Measurements from ENCODE around the gene TBX15.
"Not testable (repeated sequence)": the region's sequence is repeated elsewhere in the genome, so short reads cannot be mapped to it uniquely, and the experiment has no call there.

Gene TBX15

DNA sequence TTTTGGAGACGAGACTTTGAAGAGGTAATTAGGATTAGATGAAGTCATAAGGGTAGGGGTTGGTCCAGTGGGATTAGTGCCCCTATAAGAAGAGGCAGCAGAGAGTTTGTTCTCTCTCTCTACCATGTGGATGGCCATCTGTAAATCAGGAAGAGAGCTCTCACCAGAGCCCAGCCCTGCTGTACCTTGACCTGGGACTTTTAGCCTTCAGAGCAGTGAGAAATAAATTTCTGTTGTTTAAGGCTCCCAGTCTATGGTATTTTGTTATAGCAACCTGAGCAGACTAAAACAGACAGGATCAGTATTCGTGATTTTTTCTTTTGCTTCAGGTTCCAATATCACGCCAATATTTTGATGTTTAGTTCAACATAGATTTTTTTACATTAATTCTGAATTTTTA, 30.0 kb downstream of the TBX15 start:
- H3K4me1 ChIP-seq (ENCODE audit: low read depth, poor library complexity, severe bottlenecking), result peaks cover 6% of the 10 kb centered on the region
- H3K4me3 ChIP-seq (IDR thresholded peaks at IDR 0.05; ENCODE audit: insufficient read depth, low read depth, low read length), result no peak overlapping the region
- no peak overlapping the region for H3K27ac ChIP-seq
- H3K27me3 ChIP-seq (ENCODE audit: insufficient read depth, low read depth), result no peaks in the 10 kb centered on the region
- no peak overlapping the region for H3K9ac ChIP-seq
- H3K79me2 ChIP-seq (ENCODE audit: insufficient read depth, low read depth), result no peaks in the 10 kb centered on the region
- H2AFZ ChIP-seq (ENCODE audit: low read depth), result no peak overlapping the region
- no peaks in the 10 kb centered on the region for H4K20me1 ChIP-seq (ENCODE audit: insufficient read depth)
- no peak overlapping the region for H3K4me2 ChIP-seq
- TF ChIP-seq, protein P1, sequence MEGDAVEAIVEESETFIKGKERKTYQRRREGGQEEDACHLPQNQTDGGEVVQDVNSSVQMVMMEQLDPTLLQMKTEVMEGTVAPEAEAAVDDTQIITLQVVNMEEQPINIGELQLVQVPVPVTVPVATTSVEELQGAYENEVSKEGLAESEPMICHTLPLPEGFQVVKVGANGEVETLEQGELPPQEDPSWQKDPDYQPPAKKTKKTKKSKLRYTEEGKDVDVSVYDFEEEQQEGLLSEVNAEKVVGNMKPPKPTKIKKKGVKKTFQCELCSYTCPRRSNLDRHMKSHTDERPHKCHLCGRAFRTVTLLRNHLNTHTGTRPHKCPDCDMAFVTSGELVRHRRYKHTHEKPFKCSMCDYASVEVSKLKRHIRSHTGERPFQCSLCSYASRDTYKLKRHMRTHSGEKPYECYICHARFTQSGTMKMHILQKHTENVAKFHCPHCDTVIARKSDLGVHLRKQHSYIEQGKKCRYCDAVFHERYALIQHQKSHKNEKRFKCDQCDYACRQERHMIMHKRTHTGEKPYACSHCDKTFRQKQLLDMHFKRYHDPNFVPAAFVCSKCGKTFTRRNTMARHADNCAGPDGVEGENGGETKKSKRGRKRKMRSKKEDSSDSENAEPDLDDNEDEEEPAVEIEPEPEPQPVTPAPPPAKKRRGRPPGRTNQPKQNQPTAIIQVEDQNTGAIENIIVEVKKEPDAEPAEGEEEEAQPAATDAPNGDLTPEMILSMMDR (conservative IDR thresholded peaks at IDR 0.05; ENCODE audit: low read depth, low read length), result no peak
- no peaks in the 10 kb centered on the region for H3K36me3 ChIP-seq (ENCODE audit: insufficient read depth)

DNA sequence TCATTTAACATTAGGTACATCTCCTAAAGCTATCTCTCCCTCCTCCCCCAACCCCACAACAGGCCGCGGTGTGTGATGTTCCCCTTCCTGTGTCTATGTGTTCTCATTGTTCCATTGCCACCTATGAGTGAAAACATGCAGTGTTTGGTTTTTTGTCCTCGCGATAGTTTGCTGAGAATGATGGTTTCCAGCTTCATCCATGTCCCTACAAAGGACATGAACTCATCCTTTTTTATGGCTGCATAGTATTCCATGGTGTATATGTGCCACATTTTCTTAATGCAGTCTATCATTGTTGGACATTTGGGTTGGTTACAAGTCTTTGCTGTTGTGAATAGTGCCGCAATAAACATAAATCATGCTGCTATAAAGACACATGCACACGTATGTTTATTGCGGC, 30.6 kb downstream of the TBX15 start:
- H3K9ac ChIP-seq; H3K4me1 ChIP-seq (ENCODE audit: low read depth, poor library complexity, severe bottlenecking); H3K79me2 ChIP-seq (ENCODE audit: insufficient read depth, low read depth): not testable (repeated sequence)

DNA sequence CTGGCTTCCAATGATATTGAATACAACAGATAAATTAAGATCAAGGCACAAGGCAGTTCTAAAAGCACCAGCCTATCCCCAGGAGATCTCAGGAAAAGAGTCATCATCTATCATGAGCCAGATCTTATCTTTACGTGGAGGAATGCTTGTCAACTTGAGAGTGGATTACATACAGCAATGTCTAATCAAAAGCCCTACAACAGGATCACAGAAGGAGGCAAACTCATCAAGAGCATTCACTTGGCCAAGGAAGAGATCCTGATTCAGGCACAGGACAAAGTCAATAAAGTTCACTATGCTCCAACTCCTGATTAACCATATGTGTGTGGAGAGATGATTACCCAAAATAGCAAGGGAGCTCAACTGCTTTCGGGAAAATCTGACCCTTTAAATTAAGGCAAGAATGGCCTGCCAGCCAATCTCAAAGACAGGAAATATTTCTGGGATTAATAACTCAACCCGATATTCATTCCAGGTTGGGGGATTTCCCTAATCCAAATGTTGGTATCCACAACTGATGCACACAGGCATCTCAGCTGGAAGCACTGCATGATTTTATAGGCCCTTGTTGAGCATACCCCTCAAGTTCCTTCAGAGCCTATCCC, 33.7 kb downstream of the TBX15 start:
- Histone ChIP-seq H3K36me3 (ENCODE audit: insufficient read depth) (no peaks in the 10 kb centered on the region), H3K4me2 (no peak overlapping the region), H3K4me1 (ENCODE audit: low read depth, poor library complexity, severe bottlenecking) (peaks cover 1% of the 10 kb centered on the region), H2AFZ (ENCODE audit: low read depth) (no peak overlapping the region), H4K20me1 (ENCODE audit: insufficient read depth) (no peaks in the 10 kb centered on the region), H3K4me3 (IDR thresholded peaks at IDR 0.05; ENCODE audit: insufficient read depth, low read depth, low read length) (no peak overlapping the region), H3K27me3 (ENCODE audit: insufficient read depth, low read depth) (no peaks in the 10 kb centered on the region), H3K27ac (no peak overlapping the region), H3K9ac (no peak overlapping the region), H3K79me2 (ENCODE audit: insufficient read depth, low read depth) (no peaks in the 10 kb centered on the region)
- TF ChIP-seq, protein P1 (conservative IDR thresholded peaks at IDR 0.05; ENCODE audit: low read depth, low read length), result no peak

More for the DNA sequence above, 30.6 kb downstream of the TBX15 start:
- H4K20me1 ChIP-seq (ENCODE audit: insufficient read depth); H3K36me3 ChIP-seq (ENCODE audit: insufficient read depth); H3K4me2 ChIP-seq; H3K4me3 ChIP-seq (IDR thresholded peaks at IDR 0.05; ENCODE audit: insufficient read depth, low read depth, low read length); H3K27ac ChIP-seq; H2AFZ ChIP-seq (ENCODE audit: low read depth); H3K27me3 ChIP-seq (ENCODE audit: insufficient read depth, low read depth): not testable (repeated sequence)

DNA sequence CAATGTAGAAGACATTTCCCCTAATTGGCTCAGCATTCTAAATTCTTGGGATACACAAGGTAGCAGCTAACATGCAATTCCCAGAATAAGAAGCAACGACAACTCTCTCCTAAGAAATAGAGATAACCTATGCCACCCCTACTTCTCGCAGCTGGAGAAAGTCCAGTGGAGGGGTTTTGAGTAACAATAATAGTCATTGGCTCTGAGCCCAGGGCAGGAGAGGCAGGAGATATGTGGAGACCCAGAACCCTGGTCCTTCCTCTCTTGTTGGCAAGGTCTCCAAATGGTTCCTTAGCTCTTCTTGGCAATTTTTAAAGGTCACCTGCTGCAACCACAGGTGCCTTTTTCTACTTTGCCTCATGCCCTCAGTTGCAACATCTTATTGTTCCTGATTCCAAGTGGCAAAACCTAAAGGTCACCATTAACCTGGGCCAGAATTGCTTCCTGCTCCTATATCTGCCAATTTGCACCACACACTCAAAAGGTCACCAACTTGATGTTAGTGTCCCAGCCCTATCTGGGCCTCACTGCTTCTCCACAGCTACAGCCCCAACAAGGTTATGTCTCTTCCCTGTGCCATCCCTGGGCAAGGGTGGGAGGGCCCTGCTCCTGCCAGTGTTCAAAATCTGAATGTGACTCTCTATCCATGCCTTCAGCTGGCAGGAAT, 36.7 kb downstream of the TBX15 start:
- Histone ChIP-seq H3K27ac (no peak overlapping the region), H3K79me2 (ENCODE audit: insufficient read depth, low read depth) (no peaks in the 10 kb centered on the region), H3K27me3 (ENCODE audit: insufficient read depth, low read depth) (no peaks in the 10 kb centered on the region), H3K4me2 (no peak overlapping the region), H3K36me3 (ENCODE audit: insufficient read depth) (no peaks in the 10 kb centered on the region), H3K9ac (no peak overlapping the region), H3K4me1 (ENCODE audit: low read depth, poor library complexity, severe bottlenecking) (no peaks in the 10 kb centered on the region), H4K20me1 (ENCODE audit: insufficient read depth) (no peaks in the 10 kb centered on the region), H2AFZ (ENCODE audit: low read depth) (no peak overlapping the region), H3K4me3 (IDR thresholded peaks at IDR 0.05; ENCODE audit: insufficient read depth, low read depth, low read length) (no peak overlapping the region)
- TF ChIP-seq, protein P1 (conservative IDR thresholded peaks at IDR 0.05; ENCODE audit: low read depth, low read length), result no peak

DNA sequence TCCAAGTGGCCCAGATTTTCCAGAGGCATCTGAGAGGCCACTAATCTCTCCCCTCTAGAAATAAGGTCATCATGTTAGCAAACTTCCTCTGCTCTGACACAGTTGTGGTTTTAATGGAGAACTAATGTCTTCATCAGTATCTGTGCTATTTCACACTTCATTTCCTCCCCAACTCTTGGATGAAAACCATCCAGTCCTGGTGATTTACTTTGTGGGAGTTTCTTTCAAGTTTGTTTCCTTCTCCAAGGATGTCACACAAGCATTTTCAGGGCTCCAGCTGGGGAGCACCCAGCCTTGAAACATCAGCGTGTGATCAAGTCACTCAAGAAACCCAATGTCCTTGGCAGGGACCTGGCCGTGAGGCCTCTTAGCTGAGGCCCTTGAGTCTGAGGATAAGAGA, 38.8 kb downstream of the TBX15 start:
- Histone ChIP-seq H3K27me3 (ENCODE audit: insufficient read depth, low read depth) (no peaks in the 10 kb centered on the region), H2AFZ (ENCODE audit: low read depth) (no peak overlapping the region), H3K4me2 (no peak overlapping the region), H3K4me3 (IDR thresholded peaks at IDR 0.05; ENCODE audit: insufficient read depth, low read depth, low read length) (no peak overlapping the region), H3K36me3 (ENCODE audit: insufficient read depth) (no peaks in the 10 kb centered on the region), H3K4me1 (ENCODE audit: low read depth, poor library complexity, severe bottlenecking) (no peaks in the 10 kb centered on the region), H4K20me1 (ENCODE audit: insufficient read depth) (no peaks in the 10 kb centered on the region), H3K9ac (no peak overlapping the region), H3K27ac (no peak overlapping the region), H3K79me2 (ENCODE audit: insufficient read depth, low read depth) (no peaks in the 10 kb centered on the region)
- TF ChIP-seq, protein P1 (conservative IDR thresholded peaks at IDR 0.05; ENCODE audit: low read depth, low read length), result no peak

Data from KMS-11 (cell line).